H1 (cell line): ENCODE measurements around the gene HECTD1. TPM values are rescaled to one million over a fixed set of nuclear protein-coding genes. Genes with fewer than 3 reads are reported as not detected.

Source experiments
- CTCF ChIA-PET: fragments of 300-600 bp; sonication (Branson Sonifier 250); formaldehyde crosslinking; loops from one replicate; lab custom pipeline; 2021; ENCODE audit not compliant: partially characterized antibody; lab: Charles Lee
- POLR2A ChIA-PET: fragments of 300-600 bp; sonication (Branson Sonifier 250); formaldehyde crosslinking; loops from one replicate; lab custom pipeline; 2021; ENCODE audit warnings: inconsistent platforms; ENCODE audit not compliant: partially characterized antibody; lab: Charles Lee
- DNase-seq, 2 experiments: peaks; one replicate each; pipeline versions ENCODE4 v3.0.0 to v3.0.0-alpha.2; 2010 to 2022; ENCODE audit warnings: low spot score in 2 of 2, low read depth in 1 of 2, mixed read lengths in 1 of 2
- FAIRE-seq: peaks from 2 replicates; lab custom pipeline; 2011; peaks lifted over from hg19 to GRCh38; lab: Jason Lieb, UNC
- H2AFZ ChIP-seq: 2 replicates; pipeline ENCODE4 v1.8.1; 2012; ENCODE audit warnings: low read length, inconsistent platforms
- H2AK5ac ChIP-seq: 2 replicates; pipeline ENCODE4 v1.6.1; 2013; ENCODE audit warnings: low read depth, low read length
- H2BK120ac ChIP-seq: replicated peaks from 2 replicates; pipeline ENCODE3; 2013; ENCODE audit warnings: low read depth, low read length, inconsistent platforms
- H2BK12ac ChIP-seq: 2 replicates; pipeline ENCODE4 v1.6.1; 2013; ENCODE audit warnings: low read depth, low read length
- H2BK15ac ChIP-seq: 2 replicates; pipeline ENCODE4 v1.6.1; 2013; ENCODE audit warnings: low read length
- H2BK20ac ChIP-seq: 2 replicates; pipeline ENCODE4 v1.6.1; 2013; ENCODE audit warnings: low read length
- H2BK5ac ChIP-seq: 2 replicates; pipeline ENCODE4 v1.6.1; 2013; ENCODE audit warnings: low read depth, low read length
- H3K14ac ChIP-seq: 2 replicates; pipeline ENCODE4 v1.6.1; 2013; ENCODE audit warnings: inconsistent platforms; ENCODE audit not compliant: insufficient read length
- H3K18ac ChIP-seq: 2 replicates; pipeline ENCODE4 v1.6.1; 2013; ENCODE audit warnings: low read length; ENCODE audit errors: extremely low read depth
- H3K23ac ChIP-seq: 2 replicates; pipeline ENCODE4 v1.6.1; 2013; ENCODE audit warnings: inconsistent platforms; ENCODE audit not compliant: insufficient read length
- H3K23me2 ChIP-seq: 2 replicates; pipeline ENCODE4 v1.6.1; 2013; ENCODE audit warnings: low read depth, low read length
- H3K27ac ChIP-seq: 2 replicates; pipeline ENCODE4 v1.6.1; 2011; ENCODE audit warnings: low read depth, low read length, inconsistent platforms
- H3K27me3 ChIP-seq, 4 experiments: replicated peaks in 1 of 4; 1 replicate in 1 of 4; 2 replicates in 3 of 4; pipeline versions ENCODE4 v1.6.1 to v1.8.1; 2011 to 2013; ENCODE audit warnings: low read length in 3 of 4, mild to moderate bottlenecking in 3 of 4, inconsistent platforms in 2 of 4, mixed read lengths in 2 of 4, moderate library complexity in 1 of 4; ENCODE audit not compliant: control insufficient read depth in 3 of 4, insufficient read depth in 3 of 4; ENCODE audit errors: extremely low read depth in 1 of 4
- H3K36me3 ChIP-seq, 4 experiments: 2 replicates each; pipeline versions ENCODE4 v1.6.1 to v1.8.1; 2011 to 2013; ENCODE audit warnings: mild to moderate bottlenecking in 4 of 4, low read length in 3 of 4, moderate library complexity in 2 of 4, control low read depth in 1 of 4, inconsistent platforms in 1 of 4; ENCODE audit not compliant: insufficient read depth in 4 of 4, control insufficient read depth in 2 of 4
- H3K4ac ChIP-seq: replicated peaks from 2 replicates; pipeline ENCODE3; 2013; ENCODE audit warnings: low read length, low read depth, mixed read lengths, inconsistent platforms; ENCODE audit not compliant: insufficient read length
- H3K4me1 ChIP-seq, 4 experiments: replicated peaks in 1 of 4; 1 replicate in 1 of 4; 2 replicates in 3 of 4; pipeline versions ENCODE4 v1.6.1 to v1.8.1; 2011 to 2013; ENCODE audit warnings: low read length in 3 of 4, inconsistent platforms in 2 of 4, mixed read lengths in 1 of 4; ENCODE audit not compliant: insufficient read depth in 4 of 4, control insufficient read depth in 3 of 4
- H3K4me2 ChIP-seq, 2 experiments: 2 replicates each; pipeline versions ENCODE4 v1.6.1 to v1.8.1; 2011 to 2013; ENCODE audit warnings: low read depth in 2 of 2, low read length in 2 of 2, control low read depth in 1 of 2, inconsistent platforms in 1 of 2, mild to moderate bottlenecking in 1 of 2; ENCODE audit not compliant: insufficient read depth in 1 of 2
- H3K4me3 ChIP-seq, 4 experiments: fragments of 200-600, 300-600 bp in 1 of 4; sonication (generic), shearing (Covaris generic), sonication (Bioruptor Twin) in 1 of 4; 2 replicates each; pipeline versions ENCODE4 v1.5.1 to v1.8.1; 2011 to 2016; ENCODE audit warnings: low read length in 4 of 4, low read depth in 3 of 4, control low read depth in 2 of 4, inconsistent platforms in 2 of 4, mild to moderate bottlenecking in 2 of 4, mixed read lengths in 1 of 4, moderate library complexity in 1 of 4; ENCODE audit not compliant: insufficient read depth in 2 of 4; ENCODE audit errors: extremely low read depth in 1 of 4
- H3K56ac ChIP-seq: replicated peaks from 2 replicates; pipeline ENCODE3; 2013; ENCODE audit warnings: low read depth, mild to moderate bottlenecking, mixed read lengths, low read length, inconsistent platforms; ENCODE audit not compliant: insufficient read length
- H3K79me1 ChIP-seq: 2 replicates; pipeline ENCODE4 v1.6.1; 2013; ENCODE audit warnings: low read depth, low read length, control low read depth
- H3K79me2 ChIP-seq, 2 experiments: 2 replicates each; pipeline versions ENCODE4 v1.6.1 to v1.8.1; 2012 to 2013; ENCODE audit warnings: low read length in 2 of 2, mild to moderate bottlenecking in 2 of 2, inconsistent platforms in 1 of 2; ENCODE audit not compliant: insufficient read depth in 2 of 2, control insufficient read depth in 1 of 2
- H3K9ac ChIP-seq, 4 experiments: replicated peaks in 1 of 4; 1 replicate in 1 of 4; 2 replicates in 3 of 4; pipeline versions ENCODE4 v1.6.1 to v1.8.1; 2011 to 2013; ENCODE audit warnings: low read depth in 3 of 4, low read length in 3 of 4, control low read depth in 2 of 4, mild to moderate bottlenecking in 2 of 4, moderate library complexity in 2 of 4, inconsistent platforms in 1 of 4; ENCODE audit errors: extremely low read depth in 1 of 4
- H3K9me3 ChIP-seq, 2 experiments: 2 replicates each; pipeline versions ENCODE4 v1.6.1 to v1.8.1; 2012 to 2013; ENCODE audit warnings: mild to moderate bottlenecking in 2 of 2, moderate library complexity in 2 of 2, control low read depth in 1 of 2, inconsistent platforms in 1 of 2, low read depth in 1 of 2, low read length in 1 of 2, mixed read lengths in 1 of 2; ENCODE audit not compliant: insufficient read depth in 2 of 2
- H4K20me1 ChIP-seq, 2 experiments: replicated peaks in 1 of 2; 2 replicates each; pipeline versions ENCODE3 to v1.8.1; 2011 to 2013; ENCODE audit warnings: inconsistent platforms in 2 of 2, low read length in 2 of 2, mild to moderate bottlenecking in 1 of 2; ENCODE audit not compliant: insufficient read depth in 2 of 2, control insufficient read depth in 1 of 2
- H4K5ac ChIP-seq: 2 replicates; pipeline ENCODE4 v1.6.1; 2013; ENCODE audit warnings: low read length, low read depth, mixed read lengths, inconsistent platforms; ENCODE audit not compliant: insufficient read length
- H4K8ac ChIP-seq: 2 replicates; pipeline ENCODE4 v1.8.0; 2013; ENCODE audit warnings: mild to moderate bottlenecking, moderate library complexity, low read length, inconsistent platforms; ENCODE audit not compliant: insufficient read depth; ENCODE audit errors: extremely low read depth
- H4K91ac ChIP-seq: replicated peaks from 2 replicates; pipeline ENCODE3; 2013; ENCODE audit warnings: low read length, mixed read lengths, inconsistent platforms; ENCODE audit not compliant: insufficient read length
- BRCA1 ChIP-seq: IDR thresholded peaks from 2 replicates; pipeline ENCODE4 v1.6.1; 2012; ENCODE audit warnings: low read depth, low read length, improper control_type of control experiment
- CEBPB ChIP-seq: IDR thresholded peaks from 2 replicates; pipeline ENCODE4 v1.6.1; 2012; ENCODE audit warnings: low read depth, low read length
- EGR1 ChIP-seq: IDR thresholded peaks from 2 replicates; pipeline ENCODE4 v1.6.1; 2011; ENCODE audit warnings: low read depth, low read length, borderline replicate concordance
- WGBS, 2 experiments: shearing (Covaris generic) in 1 of 2; methylation state at CpG; one replicate each; pipeline versions ENCODE4 v1.1.6 to v1.1.7; 2013 to 2015; ENCODE audit warnings: low lambda C conversion rate in 2 of 2, mixed read lengths in 2 of 2, inconsistent platforms in 1 of 2, low coverage in 1 of 2, missing lambda C conversion rate in 1 of 2; ENCODE audit not compliant: insufficient replicate concordance in 2 of 2, insufficient coverage in 1 of 2, insufficient read length in 1 of 2; ENCODE audit errors: extremely low coverage in 1 of 2, missing lambda C conversion rate in 1 of 2; 5-methylcytosine and 5-hydroxymethylcytosine counted together
- polyA plus RNA-seq, 7 experiments: library from polyadenylated mRNA; depleted of rRNA in 3 of 7; stranded (reverse) in 5 of 7; unstranded in 2 of 7; fragments of >200 nt in 5 of 7; fragments of 200-250 nt in 2 of 7; gene quantifications; 1 replicate in 5 of 7; 2 replicates in 1 of 7; 4 replicates in 1 of 7; pipeline versions ENCODE4 v1.2.1 to v1.2.3, GENCODE V29; 2011 to 2013; ENCODE audit warnings: missing spikeins in 2 of 7, mixed read lengths in 2 of 7
- total RNA-seq: library from RNA; stranded (reverse); fragmentation: NEBNext Ultra II Directional; extraction: Animal tissue kit (Norgen Biotek cat#: 25700); gene quantifications from 2 replicates; pipeline ENCODE4 v1.2.1, GENCODE V29; 2021
- TF ChIP-seq, protein P1 (sequence below): IDR thresholded peaks from 2 replicates; pipeline ENCODE4 v1.6.1; 2012; ENCODE audit warnings: low read length, inconsistent platforms

HECTD1 gene
- total and polyA plus RNA-seq, 2 of the 8 experiments (the other 6 are each of a cell fraction or from before 2014, with no cell fraction given), result 44.7 to 105 TPM

DNA sequence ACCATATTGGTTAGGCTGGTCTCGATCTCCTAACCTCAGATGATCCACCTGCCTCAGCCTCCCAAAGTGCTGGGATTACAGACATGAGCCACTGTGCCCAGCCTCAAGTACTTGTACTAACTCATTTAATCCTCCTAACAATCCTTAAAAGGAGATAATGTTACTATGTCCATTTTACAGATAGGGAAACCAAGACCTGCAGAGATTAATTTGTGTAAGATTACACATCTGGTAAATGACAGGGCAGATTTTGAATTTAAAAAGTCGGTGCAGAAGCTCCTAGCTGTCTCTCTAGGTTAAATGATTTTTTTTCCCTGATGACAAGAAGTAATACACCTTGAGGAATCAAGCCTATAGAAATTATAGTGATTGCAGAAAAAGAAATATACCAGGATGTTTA is 13.7 kb upstream of the HECTD1 start:
- H3K9me3 ChIP-seq, result no peaks in the 10 kb centered on the region
- H3K36me3 ChIP-seq, result no peaks in the 10 kb centered on the region
- H4K20me1 ChIP-seq, result no peaks in the 10 kb centered on the region
- no peak overlapping the region for H3K23ac ChIP-seq
- no peak overlapping the region for H2BK12ac ChIP-seq
- no peaks in the 10 kb centered on the region for H3K23me2 ChIP-seq
- H2BK20ac ChIP-seq, result no peak overlapping the region
- H3K56ac ChIP-seq, result no peak overlapping the region
- H3K4me1 ChIP-seq, result no peaks in the 10 kb centered on the region
- H3K9ac ChIP-seq, result no peak overlapping the region
- FAIRE-seq (no peak), DNase-seq (no peak)
- no peak overlapping the region for H3K4ac ChIP-seq
- WGBS, 2 experiments, result 88% methylated on average over 2 of the region's 2 CpGs; no CpG with 5 or more reads in 1 of the 2 experiments
- no peak overlapping the region for H3K14ac ChIP-seq
- H2AK5ac ChIP-seq, result no peak overlapping the region
- no peak overlapping the region for H2BK5ac ChIP-seq
- no peak overlapping the region for H3K4me3 ChIP-seq
- no peak overlapping the region for H3K27ac ChIP-seq
- POLR2A ChIA-PET, result interaction anchor here (1.6 kb wide), 1 partner anchor 13 kb away, joined by 3 read pairs; the partner anchor contains the start of gene HECTD1
- H4K91ac ChIP-seq, result no peak overlapping the region
- H3K79me2 ChIP-seq, result no peaks in the 10 kb centered on the region
- H2BK120ac ChIP-seq, result no peak overlapping the region
- H2AFZ ChIP-seq, result no peak overlapping the region
- no peaks in the 10 kb centered on the region for H3K79me1 ChIP-seq
- H2BK15ac ChIP-seq, result no peak overlapping the region
- H3K4me2 ChIP-seq, result no peak overlapping the region
- CTCF ChIA-PET, result no interaction called here
- no peak overlapping the region for H4K8ac ChIP-seq
- no peak overlapping the region for H3K18ac ChIP-seq
- H4K5ac ChIP-seq, result no peak overlapping the region
- H3K27me3 ChIP-seq, result no peaks in the 10 kb centered on the region
- no peak for TF ChIP-seq EGR1
- TF ChIP-seq CEBPB, result no peak
- TF ChIP-seq BRCA1, result no peak
- TF ChIP-seq, protein P1, sequence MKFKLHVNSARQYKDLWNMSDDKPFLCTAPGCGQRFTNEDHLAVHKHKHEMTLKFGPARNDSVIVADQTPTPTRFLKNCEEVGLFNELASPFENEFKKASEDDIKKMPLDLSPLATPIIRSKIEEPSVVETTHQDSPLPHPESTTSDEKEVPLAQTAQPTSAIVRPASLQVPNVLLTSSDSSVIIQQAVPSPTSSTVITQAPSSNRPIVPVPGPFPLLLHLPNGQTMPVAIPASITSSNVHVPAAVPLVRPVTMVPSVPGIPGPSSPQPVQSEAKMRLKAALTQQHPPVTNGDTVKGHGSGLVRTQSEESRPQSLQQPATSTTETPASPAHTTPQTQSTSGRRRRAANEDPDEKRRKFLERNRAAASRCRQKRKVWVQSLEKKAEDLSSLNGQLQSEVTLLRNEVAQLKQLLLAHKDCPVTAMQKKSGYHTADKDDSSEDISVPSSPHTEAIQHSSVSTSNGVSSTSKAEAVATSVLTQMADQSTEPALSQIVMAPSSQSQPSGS, result no peak
